T-helper 2 cell treated with Interferon-gamma antibody and Interleukin-4, amounts not matched to agents 5 μg/mL and 100 μg/mL, for 36 hours (primary cell): Measurements from ENCODE around the gene GPS2.

Experiments used
- DNase-seq: peaks from one replicate; pipeline ENCODE4 v3.0.0; 2021; ENCODE audit warnings: low spot score
- H3K27ac Mint-ChIP-seq: one replicate; pipeline ENCODE4 v1.8.0; 2021; ENCODE audit warnings: mild to moderate bottlenecking, mixed read lengths
- H3K27me3 Mint-ChIP-seq: one replicate; pipeline ENCODE4 v1.8.0; 2021; ENCODE audit warnings: low read depth, mixed read lengths
- H3K36me3 Mint-ChIP-seq: one replicate; pipeline ENCODE4 v1.8.0; 2021; ENCODE audit warnings: low read depth, mixed read lengths
- H3K4me1 Mint-ChIP-seq: one replicate; pipeline ENCODE4 v1.8.0; 2021; ENCODE audit warnings: low read depth, mixed read lengths
- H3K4me3 Mint-ChIP-seq: one replicate; pipeline ENCODE4 v1.8.0; 2022; ENCODE audit warnings: mild to moderate bottlenecking, moderate library complexity, mixed read lengths
- H3K9me3 Mint-ChIP-seq: one replicate; pipeline ENCODE4 v1.8.0; 2021; ENCODE audit warnings: mixed read lengths

GPS2 gene

DNA sequence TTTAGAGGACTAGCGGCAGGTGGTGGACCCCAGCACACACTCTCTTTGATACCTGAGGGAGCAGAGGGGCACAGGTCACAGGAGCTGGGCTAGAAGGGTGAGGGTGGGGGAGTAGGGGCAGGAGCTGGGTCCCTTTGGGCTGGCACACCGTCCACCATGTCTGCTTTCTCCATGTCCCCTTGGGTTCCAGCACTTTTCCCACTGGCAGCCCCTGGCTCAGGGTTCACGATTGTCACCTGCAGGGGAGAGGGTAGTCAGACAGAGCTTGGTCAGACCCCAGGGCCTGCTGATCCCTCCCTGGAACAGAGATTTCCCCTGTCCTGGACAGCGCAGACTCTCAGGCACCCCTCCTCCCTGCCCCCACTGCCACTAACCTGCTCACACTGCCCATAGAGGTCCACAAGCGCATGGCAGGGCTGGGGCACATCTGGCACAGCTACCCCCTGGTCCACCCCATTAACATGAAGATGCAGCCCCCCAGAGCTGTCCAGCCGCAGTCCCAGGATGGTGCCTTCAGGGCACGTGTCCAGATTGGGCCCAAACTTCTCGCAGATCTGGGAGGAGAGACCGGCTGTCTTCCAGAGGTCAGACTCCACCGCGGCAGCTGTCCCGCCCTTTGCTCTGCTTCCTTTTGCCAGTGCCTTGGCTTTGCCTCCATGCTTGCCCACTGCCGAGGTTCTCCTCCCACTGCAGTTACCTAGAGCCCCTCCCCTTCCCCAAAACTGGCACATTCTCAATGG lies 3.1 kb upstream of the GPS2 start:
- Mint-ChIP-seq H3K36me3 (peaks cover 43% of the 10 kb centered on the region), H3K27ac (no peak overlapping the region), H3K9me3 (no peaks in the 10 kb centered on the region), H3K4me1 (peaks cover 12% of the 10 kb centered on the region), H3K27me3 (no peaks in the 10 kb centered on the region), H3K4me3 (no peak overlapping the region)
- no peak for DNase-seq

GRCh38 chr17:7317161-7317803 lies 2.1 kb upstream of the GPS2 start:
- Mint-ChIP-seq H3K27me3 (no peaks in the 10 kb centered on the region), H3K4me1 (peaks cover 16% of the 10 kb centered on the region), H3K36me3 (peaks cover 48% of the 10 kb centered on the region), H3K27ac (no peak overlapping the region), H3K4me3 (peak overlapping the region; percentile 54), H3K9me3 (no peaks in the 10 kb centered on the region)
- no peak for DNase-seq

- H3K4me1 Mint-ChIP-seq: peaks cover 26% of the 10 kb centered on the region
- H3K36me3 Mint-ChIP-seq: peaks cover 50% of the 10 kb centered on the region
- peak overlapping the region; percentile 87 for H3K4me3 Mint-ChIP-seq
- H3K27ac Mint-ChIP-seq: peak overlapping the region; percentile 88
- H3K9me3 Mint-ChIP-seq: no peaks in the 10 kb centered on the region
- no peak for DNase-seq
- H3K27me3 Mint-ChIP-seq: no peaks in the 10 kb centered on the region
Observed at GRCh38 chr17:7315570-7316235, 543 bp upstream of the GPS2 start.

DNA sequence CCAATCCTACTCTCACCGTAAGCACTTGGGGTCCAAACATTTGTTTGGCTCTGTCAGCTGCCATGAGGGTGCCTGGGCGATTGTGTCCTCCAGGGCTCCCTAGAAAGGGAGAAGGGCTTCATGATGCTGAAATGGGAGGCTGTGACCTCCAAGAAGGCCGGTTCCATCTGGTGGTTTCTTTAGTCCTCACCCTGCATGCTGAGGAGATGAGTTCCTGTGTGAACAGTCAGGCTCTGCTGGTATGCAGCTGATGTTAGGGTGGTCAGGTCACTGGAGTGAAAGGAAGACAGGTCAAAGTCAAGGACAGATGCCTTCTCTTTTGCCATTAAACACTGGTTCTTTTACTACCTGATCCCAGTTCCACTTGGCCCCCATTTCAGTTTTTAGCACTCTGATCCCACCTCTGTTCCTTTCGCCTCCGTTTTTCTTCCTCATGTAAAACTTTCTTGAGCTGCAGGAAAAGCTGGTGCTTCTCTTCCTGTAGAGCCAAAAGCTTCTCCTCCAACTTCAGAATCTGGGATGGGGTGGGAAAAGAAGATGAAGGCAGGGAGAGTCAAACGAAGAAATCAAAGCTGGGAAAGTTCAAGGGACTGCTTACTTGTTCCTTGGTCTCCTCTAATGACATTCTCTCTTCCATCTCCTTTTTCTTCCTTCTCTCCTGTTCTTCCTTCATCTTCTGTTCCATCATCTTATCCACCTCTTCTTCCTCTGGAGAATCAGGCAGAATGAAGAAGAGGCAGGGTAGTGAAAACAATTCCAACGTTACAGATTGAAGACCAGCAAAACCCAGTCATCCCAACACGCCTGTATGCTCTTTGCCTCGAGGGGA lies 1.1 kb downstream of the GPS2 start:
- H3K27ac Mint-ChIP-seq: peak overlapping the region; percentile 82
- H3K36me3 Mint-ChIP-seq: peaks cover 66% of the 10 kb centered on the region
- peaks cover 40% of the 10 kb centered on the region for H3K4me1 Mint-ChIP-seq
- no peaks in the 10 kb centered on the region for H3K9me3 Mint-ChIP-seq
- DNase-seq: no peak
- no peaks in the 10 kb centered on the region for H3K27me3 Mint-ChIP-seq
- peak overlapping the region; percentile 89 for H3K4me3 Mint-ChIP-seq

DNA sequence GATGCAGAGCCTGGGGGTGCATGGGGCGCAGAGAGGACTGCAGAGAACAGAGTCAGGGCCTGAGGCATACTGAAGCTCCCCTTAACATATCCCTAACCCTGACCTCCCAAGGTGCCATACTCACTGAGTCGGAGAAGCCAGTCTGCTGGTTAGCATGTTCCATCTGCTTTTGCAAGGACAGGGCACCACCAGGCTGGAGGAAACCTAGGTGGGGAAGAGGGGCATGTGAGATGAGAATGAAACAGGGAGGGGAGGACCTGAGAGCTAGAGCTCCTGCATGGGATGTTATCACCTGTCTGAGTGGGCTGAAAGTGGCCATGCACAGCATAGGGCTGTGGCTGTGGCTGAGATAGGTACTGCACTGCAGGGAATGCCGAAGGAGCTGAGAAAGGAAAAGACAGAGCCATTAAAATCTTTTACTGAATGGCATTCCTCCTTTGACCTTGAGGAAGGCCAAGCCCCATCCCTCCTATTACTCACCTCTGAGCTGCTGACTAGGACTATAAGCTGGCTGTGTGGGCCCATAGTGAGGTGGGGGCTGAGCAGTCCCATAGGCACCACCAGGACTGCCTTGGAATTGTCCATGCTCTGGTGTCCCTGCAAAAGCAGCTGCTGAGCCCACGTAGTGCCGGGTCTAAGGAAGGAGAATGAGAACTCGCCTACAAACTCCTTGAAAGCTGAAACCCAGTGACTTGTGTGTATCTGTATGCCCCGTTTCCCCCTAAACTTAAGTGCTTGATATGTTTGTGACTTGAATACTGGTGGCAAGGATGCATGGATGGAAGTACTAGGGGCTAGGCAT lies 1.9 kb downstream of the GPS2 start:
- H3K27ac Mint-ChIP-seq: peak overlapping the region; percentile 82
- no peaks in the 10 kb centered on the region for H3K9me3 Mint-ChIP-seq
- H3K4me3 Mint-ChIP-seq: peak overlapping the region; percentile 14
- peaks cover 40% of the 10 kb centered on the region for H3K4me1 Mint-ChIP-seq
- DNase-seq: no peak
- peaks cover 69% of the 10 kb centered on the region for H3K36me3 Mint-ChIP-seq
- H3K27me3 Mint-ChIP-seq: no peaks in the 10 kb centered on the region

GRCh38 chr17:7312432-7313087 lies 2.6 kb downstream of the GPS2 start:
- H3K9me3 Mint-ChIP-seq: no peaks in the 10 kb centered on the region
- DNase-seq: no peak
- peaks cover 40% of the 10 kb centered on the region for H3K4me1 Mint-ChIP-seq
- H3K4me3 Mint-ChIP-seq: no peak overlapping the region
- H3K27me3 Mint-ChIP-seq: no peaks in the 10 kb centered on the region
- H3K36me3 Mint-ChIP-seq: peaks cover 66% of the 10 kb centered on the region
- H3K27ac Mint-ChIP-seq: peak overlapping the region; percentile 72

DNA sequence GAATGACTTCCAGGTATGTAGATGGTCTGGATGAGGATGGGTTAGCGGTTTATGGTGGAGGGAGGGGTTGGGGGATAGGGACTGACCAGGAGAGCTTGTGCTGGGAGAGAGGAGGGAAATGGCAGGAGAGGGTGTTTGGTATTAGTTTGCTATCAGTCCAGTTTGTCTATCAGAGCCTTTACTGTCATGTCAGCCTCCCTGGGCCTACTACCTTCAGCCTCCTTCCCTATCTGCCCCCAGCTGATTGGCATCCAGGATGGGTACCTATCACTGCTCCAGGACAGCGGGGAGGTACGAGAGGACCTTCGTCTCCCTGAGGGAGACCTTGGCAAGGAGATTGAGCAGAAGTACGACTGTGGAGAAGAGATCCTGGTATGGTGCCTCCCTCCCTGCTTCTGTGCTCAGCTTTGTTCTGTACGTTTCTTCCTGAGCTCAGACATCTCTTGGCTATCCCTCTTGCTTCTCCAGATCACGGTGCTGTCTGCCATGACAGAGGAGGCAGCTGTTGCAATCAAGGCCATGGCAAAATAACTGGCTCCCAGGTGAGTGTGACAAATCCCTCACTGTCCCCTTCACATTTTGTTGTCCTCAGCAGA lies 4.0 kb downstream of the GPS2 start:
- H3K27ac Mint-ChIP-seq: peak overlapping the region; percentile 95
- DNase-seq: no peak
- peaks cover 3% of the 10 kb centered on the region for H3K27me3 Mint-ChIP-seq
- peak overlapping the region; percentile 88 for H3K4me3 Mint-ChIP-seq
- peaks cover 62% of the 10 kb centered on the region for H3K36me3 Mint-ChIP-seq
- peaks cover 49% of the 10 kb centered on the region for H3K4me1 Mint-ChIP-seq
- H3K9me3 Mint-ChIP-seq: no peaks in the 10 kb centered on the region

GRCh38 chr17:7309628-7310027 lies 5.5 kb downstream of the GPS2 start:
- peak overlapping the region; percentile 88 for H3K4me3 Mint-ChIP-seq
- H3K36me3 Mint-ChIP-seq: peaks cover 61% of the 10 kb centered on the region
- peak overlapping the region; percentile 95 for H3K27ac Mint-ChIP-seq
- DNase-seq: no peak
- H3K4me1 Mint-ChIP-seq: peaks cover 49% of the 10 kb centered on the region
- peaks cover 3% of the 10 kb centered on the region for H3K27me3 Mint-ChIP-seq
- no peaks in the 10 kb centered on the region for H3K9me3 Mint-ChIP-seq

- no peaks in the 10 kb centered on the region for H3K9me3 Mint-ChIP-seq
- H3K4me1 Mint-ChIP-seq: peaks cover 42% of the 10 kb centered on the region
- peak overlapping the region; percentile 95 for H3K27ac Mint-ChIP-seq
- H3K36me3 Mint-ChIP-seq: peaks cover 53% of the 10 kb centered on the region
- H3K27me3 Mint-ChIP-seq: peaks cover 3% of the 10 kb centered on the region
- peak overlapping the region; percentile 88 for H3K4me3 Mint-ChIP-seq
- DNase-seq: peak; percentile 82
Observed at GRCh38 chr17:7308625-7309433, 6.3 kb downstream of the GPS2 start.

- peak overlapping the region; percentile 88 for H3K4me3 Mint-ChIP-seq
- DNase-seq: no peak
- peak overlapping the region; percentile 97 for H3K27ac Mint-ChIP-seq
Observed at GRCh38 chr17:7307686-7308624, 7.2 kb downstream of the GPS2 start.

More at GRCh38 chr17:7307686-7308624, 7.2 kb downstream of the GPS2 start:
- Mint-ChIP-seq H3K4me1 (peaks cover 34% of the 10 kb centered on the region), H3K27me3 (peaks cover 3% of the 10 kb centered on the region), H3K36me3 (peaks cover 45% of the 10 kb centered on the region), H3K9me3 (no peaks in the 10 kb centered on the region)
